ENCODE results near the gene IFT20.

DNA sequence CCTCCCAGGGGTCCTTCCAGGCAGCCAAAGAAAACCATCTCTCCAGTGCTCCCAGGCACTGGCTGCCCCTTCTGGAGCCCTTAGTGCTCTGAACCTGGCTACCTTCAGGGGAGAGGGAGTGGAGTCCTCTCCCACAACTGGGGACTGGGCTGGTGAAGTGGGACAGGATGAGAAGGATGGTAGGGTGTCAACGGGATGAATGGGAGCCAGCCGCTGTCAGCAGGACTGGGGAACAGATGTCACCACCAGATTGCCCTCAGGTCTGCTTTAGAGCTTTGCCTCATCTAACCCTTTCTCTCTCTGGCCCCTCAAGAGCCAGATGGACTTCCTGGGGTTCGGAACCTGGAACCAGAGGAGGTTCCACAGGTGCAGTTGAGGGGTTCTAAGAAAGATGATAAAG lies 30.2 kb upstream of the IFT20 start:
- TF ChIP-seq, protein P1, sequence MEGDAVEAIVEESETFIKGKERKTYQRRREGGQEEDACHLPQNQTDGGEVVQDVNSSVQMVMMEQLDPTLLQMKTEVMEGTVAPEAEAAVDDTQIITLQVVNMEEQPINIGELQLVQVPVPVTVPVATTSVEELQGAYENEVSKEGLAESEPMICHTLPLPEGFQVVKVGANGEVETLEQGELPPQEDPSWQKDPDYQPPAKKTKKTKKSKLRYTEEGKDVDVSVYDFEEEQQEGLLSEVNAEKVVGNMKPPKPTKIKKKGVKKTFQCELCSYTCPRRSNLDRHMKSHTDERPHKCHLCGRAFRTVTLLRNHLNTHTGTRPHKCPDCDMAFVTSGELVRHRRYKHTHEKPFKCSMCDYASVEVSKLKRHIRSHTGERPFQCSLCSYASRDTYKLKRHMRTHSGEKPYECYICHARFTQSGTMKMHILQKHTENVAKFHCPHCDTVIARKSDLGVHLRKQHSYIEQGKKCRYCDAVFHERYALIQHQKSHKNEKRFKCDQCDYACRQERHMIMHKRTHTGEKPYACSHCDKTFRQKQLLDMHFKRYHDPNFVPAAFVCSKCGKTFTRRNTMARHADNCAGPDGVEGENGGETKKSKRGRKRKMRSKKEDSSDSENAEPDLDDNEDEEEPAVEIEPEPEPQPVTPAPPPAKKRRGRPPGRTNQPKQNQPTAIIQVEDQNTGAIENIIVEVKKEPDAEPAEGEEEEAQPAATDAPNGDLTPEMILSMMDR (IDR thresholded peaks at IDR 0.05) = no peak
- TF ChIP-seq POLR2A (IDR thresholded peaks at IDR 0.05) = no peak

Measured in body of pancreas (tissue), 4 donors.